Measurements from ENCODE around the gene U2SURP.

DNA sequence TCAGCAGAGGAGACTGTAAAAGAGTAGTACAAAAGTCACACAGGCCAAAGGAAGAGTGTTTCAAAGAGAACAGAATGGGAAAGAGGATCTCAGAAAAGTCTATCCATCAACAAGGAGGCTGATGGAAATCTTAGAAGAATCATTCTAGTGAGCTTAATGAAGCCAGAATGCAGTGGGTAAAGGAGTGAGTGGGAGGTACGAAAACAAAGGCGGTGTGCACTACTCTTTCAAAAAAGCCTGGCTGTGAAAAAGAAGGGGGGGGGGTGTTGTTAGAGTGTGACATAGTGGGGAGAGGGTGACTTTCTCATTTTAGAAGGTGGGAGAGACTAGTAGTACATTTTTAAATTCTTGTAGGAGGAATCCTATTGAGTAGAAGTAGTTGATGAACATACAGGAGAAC is 49.6 kb upstream of the U2SURP start:
- TF ChIP-seq POLR2A (IDR thresholded peaks at IDR 0.05): no peak
- TF ChIP-seq, protein P1, sequence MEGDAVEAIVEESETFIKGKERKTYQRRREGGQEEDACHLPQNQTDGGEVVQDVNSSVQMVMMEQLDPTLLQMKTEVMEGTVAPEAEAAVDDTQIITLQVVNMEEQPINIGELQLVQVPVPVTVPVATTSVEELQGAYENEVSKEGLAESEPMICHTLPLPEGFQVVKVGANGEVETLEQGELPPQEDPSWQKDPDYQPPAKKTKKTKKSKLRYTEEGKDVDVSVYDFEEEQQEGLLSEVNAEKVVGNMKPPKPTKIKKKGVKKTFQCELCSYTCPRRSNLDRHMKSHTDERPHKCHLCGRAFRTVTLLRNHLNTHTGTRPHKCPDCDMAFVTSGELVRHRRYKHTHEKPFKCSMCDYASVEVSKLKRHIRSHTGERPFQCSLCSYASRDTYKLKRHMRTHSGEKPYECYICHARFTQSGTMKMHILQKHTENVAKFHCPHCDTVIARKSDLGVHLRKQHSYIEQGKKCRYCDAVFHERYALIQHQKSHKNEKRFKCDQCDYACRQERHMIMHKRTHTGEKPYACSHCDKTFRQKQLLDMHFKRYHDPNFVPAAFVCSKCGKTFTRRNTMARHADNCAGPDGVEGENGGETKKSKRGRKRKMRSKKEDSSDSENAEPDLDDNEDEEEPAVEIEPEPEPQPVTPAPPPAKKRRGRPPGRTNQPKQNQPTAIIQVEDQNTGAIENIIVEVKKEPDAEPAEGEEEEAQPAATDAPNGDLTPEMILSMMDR (IDR thresholded peaks at IDR 0.05): no peak
- TF ChIP-seq POLR2AphosphoS5 (IDR thresholded peaks at IDR 0.05; ENCODE audit: insufficient read depth in 1 of 2, low read depth in 1 of 2): no peak
